ENCODE measurements around the gene PRMT1. TPM values are rescaled to one million over a fixed set of nuclear protein-coding genes. Genes with fewer than 3 reads are reported as not detected.
A peak's percentile ranks its signal among the peaks of the same experiment; 100 is the strongest.

The PRMT1 gene
- total RNA-seq, 1 experiment from 2014 or later: 505 TPM

- no peaks in the 10 kb centered on the region; a peak in 2 of 5 replicates for H3K9me3 Mint-ChIP-seq
These were observed 2.8 kb downstream of the PRMT1 start for GRCh38 chr19:49679771-49680413.

More at GRCh38 chr19:49679771-49680413, 2.8 kb downstream of the PRMT1 start:
- H3K18ac ChIP-seq (ENCODE audit: insufficient read length, low read depth, low read length): no peak overlapping the region
- H3K4me1 ChIP-seq (ENCODE audit: insufficient read depth, low read length): peaks cover 6% of the 10 kb centered on the region
- no peak overlapping the region for H3K27ac ChIP-seq (ENCODE audit: insufficient read length, low read depth, low read length)
- no peaks in the 10 kb centered on the region for H4K20me1 ChIP-seq (ENCODE audit: control insufficient read depth, insufficient read depth, insufficient read length)
- H2BK15ac ChIP-seq (ENCODE audit: low read depth, low read length): no peak overlapping the region
- H3K23ac ChIP-seq (ENCODE audit: insufficient read length, low read depth, low read length): no peak overlapping the region
- no peak overlapping the region for H3K56ac ChIP-seq (ENCODE audit: insufficient read length, low read depth, low read length)
- peak overlapping the region; percentile 91 to 98 for H3K4me3 Mint-ChIP-seq
- no peak overlapping the region for H3K14ac ChIP-seq (ENCODE audit: insufficient read depth, low read length)
- no CpG with 5 or more reads among the region's 10 CpGs for whole genome bisulfite sequencing (ENCODE audit: extremely low coverage, insufficient read length, low lambda C conversion rate)
- no peak overlapping the region for H4K8ac ChIP-seq (replicated peaks; ENCODE audit: insufficient read length, low read depth, low read length)
- no peak overlapping the region for H3K4ac ChIP-seq (ENCODE audit: low read depth, low read length)
- no peak overlapping the region for H2BK20ac ChIP-seq (ENCODE audit: low read depth, low read length, poor library complexity, severe bottlenecking)
- peaks cover 20 to 37% of the 10 kb centered on the region in 2 experiments for H3K4me1 Mint-ChIP-seq
- H3K79me1 ChIP-seq (ENCODE audit: insufficient read depth, low read depth, low read length, poor library complexity, severe bottlenecking): peaks cover 2% of the 10 kb centered on the region
- H3K9me3 ChIP-seq (ENCODE audit: control insufficient read depth, low read depth, low read length): no peaks in the 10 kb centered on the region
- no peak overlapping the region for H2AFZ ChIP-seq (ENCODE audit: low read length)
- no peak overlapping the region for H4K5ac ChIP-seq (ENCODE audit: insufficient read length, low read depth, low read length)
- peaks cover 2% of the 10 kb centered on the region; the same call in 1 of the 2 replicates for H3K27me3 Mint-ChIP-seq (ENCODE audit: low read depth)
- no peak overlapping the region for H3T11ph ChIP-seq (ENCODE audit: low read length)
- peaks cover 22% of the 10 kb centered on the region; the same call in 1 of the 2 replicates for H3K79me2 ChIP-seq (ENCODE audit: insufficient read depth, low read length)
- H3K23me2 ChIP-seq (ENCODE audit: insufficient read length, low read depth, low read length, poor library complexity, severe bottlenecking): peaks cover 4% of the 10 kb centered on the region
- H2BK120ac ChIP-seq (ENCODE audit: low read depth, low read length, poor library complexity, severe bottlenecking): no peak overlapping the region
- no peak for TF ChIP-seq CTCF (conservative IDR thresholded peaks at IDR 0.05)
- no peak overlapping the region for H3K4me2 ChIP-seq (ENCODE audit: insufficient read depth, insufficient read length, low read length)
- peaks cover 32 to 44% (median 39%) of the 10 kb centered on the region in 3 experiments; a peak in 6 of 7 replicates for H3K36me3 Mint-ChIP-seq (ENCODE audit: insufficient read depth in 1 of 3, low read depth in 3 of 3)
- no peak overlapping the region for H2BK12ac ChIP-seq (ENCODE audit: insufficient read length, low read depth, low read length)
- H2AK5ac ChIP-seq (ENCODE audit: insufficient read length, low read length): no peak overlapping the region
- H2BK5ac ChIP-seq (ENCODE audit: insufficient read length, low read length): no peak overlapping the region
- DNase-seq: no peak
- peak overlapping the region; percentile 95 to 98 (median 97) for H3K27ac Mint-ChIP-seq
- H3K9ac ChIP-seq (ENCODE audit: extremely low read depth, insufficient read length, low read length): no peak overlapping the region
- no peaks in the 10 kb centered on the region for H3K27me3 ChIP-seq (ENCODE audit: insufficient read depth, low read length)
- H4K91ac ChIP-seq (ENCODE audit: insufficient read length, low read depth, low read length): no peak overlapping the region

Data from H9 (cell line).